ENCODE data around the gene FRMPD2.

DNA sequence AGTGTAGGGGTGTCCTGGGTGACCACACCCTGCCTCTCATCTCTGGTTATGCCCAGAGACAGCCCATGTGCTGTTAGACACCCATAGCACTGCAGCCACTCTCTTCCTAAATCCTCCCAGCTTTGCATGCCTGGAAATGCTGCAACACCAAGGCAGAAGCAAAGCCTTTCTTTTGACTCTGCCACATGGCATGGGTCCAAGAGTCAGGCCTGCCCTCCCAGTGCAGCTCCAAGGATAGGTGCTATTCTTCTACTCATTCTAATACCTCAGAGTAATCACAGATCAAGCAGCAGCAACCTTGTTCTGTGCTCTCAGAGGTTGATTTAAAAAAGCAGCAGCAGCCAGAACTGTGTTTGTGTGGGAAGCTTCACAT, 23.4 kb downstream of the FRMPD2 start:
- TF ChIP-seq, protein P1, sequence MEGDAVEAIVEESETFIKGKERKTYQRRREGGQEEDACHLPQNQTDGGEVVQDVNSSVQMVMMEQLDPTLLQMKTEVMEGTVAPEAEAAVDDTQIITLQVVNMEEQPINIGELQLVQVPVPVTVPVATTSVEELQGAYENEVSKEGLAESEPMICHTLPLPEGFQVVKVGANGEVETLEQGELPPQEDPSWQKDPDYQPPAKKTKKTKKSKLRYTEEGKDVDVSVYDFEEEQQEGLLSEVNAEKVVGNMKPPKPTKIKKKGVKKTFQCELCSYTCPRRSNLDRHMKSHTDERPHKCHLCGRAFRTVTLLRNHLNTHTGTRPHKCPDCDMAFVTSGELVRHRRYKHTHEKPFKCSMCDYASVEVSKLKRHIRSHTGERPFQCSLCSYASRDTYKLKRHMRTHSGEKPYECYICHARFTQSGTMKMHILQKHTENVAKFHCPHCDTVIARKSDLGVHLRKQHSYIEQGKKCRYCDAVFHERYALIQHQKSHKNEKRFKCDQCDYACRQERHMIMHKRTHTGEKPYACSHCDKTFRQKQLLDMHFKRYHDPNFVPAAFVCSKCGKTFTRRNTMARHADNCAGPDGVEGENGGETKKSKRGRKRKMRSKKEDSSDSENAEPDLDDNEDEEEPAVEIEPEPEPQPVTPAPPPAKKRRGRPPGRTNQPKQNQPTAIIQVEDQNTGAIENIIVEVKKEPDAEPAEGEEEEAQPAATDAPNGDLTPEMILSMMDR (conservative IDR thresholded peaks at IDR 0.05; ENCODE audit: low read depth in 2 of 2) = no peak
- TF ChIP-seq EZH2 (IDR thresholded peaks at IDR 0.05; ENCODE audit: low read depth, unreplicated experiment) (no peak), POLR2AphosphoS5 (IDR thresholded peaks at IDR 0.05; ENCODE audit: low read depth) (no peak), CREB1 (CRISPR knock-in tag; IDR thresholded peaks at IDR 0.05; ENCODE audit: low read depth) (no peak), STAT1 (IDR thresholded peaks at IDR 0.05; ENCODE audit: unreplicated experiment) (no peak), ZNF114 (CRISPR knock-in tag; IDR thresholded peaks at IDR 0.05) (no peak)
- TF ChIP-seq, protein P2, sequence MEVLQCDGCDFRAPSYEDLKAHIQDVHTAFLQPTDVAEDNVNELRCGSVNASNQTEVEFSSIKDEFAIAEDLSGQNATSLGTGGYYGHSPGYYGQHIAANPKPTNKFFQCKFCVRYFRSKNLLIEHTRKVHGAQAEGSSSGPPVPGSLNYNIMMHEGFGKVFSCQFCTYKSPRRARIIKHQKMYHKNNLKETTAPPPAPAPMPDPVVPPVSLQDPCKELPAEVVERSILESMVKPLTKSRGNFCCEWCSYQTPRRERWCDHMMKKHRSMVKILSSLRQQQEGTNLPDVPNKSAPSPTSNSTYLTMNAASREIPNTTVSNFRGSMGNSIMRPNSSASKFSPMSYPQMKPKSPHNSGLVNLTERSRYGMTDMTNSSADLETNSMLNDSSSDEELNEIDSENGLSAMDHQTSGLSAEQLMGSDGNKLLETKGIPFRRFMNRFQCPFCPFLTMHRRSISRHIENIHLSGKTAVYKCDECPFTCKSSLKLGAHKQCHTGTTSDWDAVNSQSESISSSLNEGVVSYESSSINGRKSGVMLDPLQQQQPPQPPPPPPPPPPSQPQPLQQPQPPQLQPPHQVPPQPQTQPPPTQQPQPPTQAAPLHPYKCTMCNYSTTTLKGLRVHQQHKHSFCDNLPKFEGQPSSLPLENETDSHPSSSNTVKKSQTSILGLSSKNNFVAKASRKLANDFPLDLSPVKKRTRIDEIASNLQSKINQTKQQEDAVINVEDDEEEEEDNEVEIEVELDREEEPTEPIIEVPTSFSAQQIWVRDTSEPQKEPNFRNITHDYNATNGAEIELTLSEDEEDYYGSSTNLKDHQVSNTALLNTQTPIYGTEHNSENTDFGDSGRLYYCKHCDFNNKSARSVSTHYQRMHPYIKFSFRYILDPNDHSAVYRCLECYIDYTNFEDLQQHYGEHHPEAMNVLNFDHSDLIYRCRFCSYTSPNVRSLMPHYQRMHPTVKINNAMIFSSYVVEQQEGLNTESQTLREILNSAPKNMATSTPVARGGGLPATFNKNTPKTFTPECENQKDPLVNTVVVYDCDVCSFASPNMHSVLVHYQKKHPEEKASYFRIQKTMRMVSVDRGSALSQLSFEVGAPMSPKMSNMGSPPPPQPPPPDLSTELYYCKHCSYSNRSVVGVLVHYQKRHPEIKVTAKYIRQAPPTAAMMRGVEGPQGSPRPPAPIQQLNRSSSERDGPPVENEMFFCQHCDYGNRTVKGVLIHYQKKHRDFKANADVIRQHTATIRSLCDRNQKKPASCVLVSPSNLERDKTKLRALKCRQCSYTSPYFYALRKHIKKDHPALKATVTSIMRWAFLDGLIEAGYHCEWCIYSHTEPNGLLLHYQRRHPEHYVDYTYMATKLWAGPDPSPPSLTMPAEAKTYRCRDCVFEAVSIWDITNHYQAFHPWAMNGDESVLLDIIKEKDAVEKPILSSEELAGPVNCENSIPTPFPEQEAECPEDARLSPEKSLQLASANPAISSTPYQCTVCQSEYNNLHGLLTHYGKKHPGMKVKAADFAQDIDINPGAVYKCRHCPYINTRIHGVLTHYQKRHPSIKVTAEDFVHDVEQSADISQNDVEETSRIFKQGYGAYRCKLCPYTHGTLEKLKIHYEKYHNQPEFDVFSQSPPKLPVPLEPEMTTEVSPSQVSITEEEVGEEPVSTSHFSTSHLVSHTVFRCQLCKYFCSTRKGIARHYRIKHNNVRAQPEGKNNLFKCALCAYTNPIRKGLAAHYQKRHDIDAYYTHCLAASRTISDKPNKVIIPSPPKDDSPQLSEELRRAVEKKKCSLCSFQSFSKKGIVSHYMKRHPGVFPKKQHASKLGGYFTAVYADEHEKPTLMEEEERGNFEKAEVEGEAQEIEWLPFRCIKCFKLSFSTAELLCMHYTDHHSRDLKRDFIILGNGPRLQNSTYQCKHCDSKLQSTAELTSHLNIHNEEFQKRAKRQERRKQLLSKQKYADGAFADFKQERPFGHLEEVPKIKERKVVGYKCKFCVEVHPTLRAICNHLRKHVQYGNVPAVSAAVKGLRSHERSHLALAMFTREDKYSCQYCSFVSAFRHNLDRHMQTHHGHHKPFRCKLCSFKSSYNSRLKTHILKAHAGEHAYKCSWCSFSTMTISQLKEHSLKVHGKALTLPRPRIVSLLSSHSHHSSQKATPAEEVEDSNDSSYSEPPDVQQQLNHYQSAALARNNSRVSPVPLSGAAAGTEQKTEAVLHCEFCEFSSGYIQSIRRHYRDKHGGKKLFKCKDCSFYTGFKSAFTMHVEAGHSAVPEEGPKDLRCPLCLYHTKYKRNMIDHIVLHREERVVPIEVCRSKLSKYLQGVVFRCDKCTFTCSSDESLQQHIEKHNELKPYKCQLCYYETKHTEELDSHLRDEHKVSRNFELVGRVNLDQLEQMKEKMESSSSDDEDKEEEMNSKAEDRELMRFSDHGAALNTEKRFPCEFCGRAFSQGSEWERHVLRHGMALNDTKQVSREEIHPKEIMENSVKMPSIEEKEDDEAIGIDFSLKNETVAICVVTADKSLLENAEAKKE (CRISPR knock-in tag; IDR thresholded peaks at IDR 0.05) = no peak
- TF ChIP-seq, protein P3, sequence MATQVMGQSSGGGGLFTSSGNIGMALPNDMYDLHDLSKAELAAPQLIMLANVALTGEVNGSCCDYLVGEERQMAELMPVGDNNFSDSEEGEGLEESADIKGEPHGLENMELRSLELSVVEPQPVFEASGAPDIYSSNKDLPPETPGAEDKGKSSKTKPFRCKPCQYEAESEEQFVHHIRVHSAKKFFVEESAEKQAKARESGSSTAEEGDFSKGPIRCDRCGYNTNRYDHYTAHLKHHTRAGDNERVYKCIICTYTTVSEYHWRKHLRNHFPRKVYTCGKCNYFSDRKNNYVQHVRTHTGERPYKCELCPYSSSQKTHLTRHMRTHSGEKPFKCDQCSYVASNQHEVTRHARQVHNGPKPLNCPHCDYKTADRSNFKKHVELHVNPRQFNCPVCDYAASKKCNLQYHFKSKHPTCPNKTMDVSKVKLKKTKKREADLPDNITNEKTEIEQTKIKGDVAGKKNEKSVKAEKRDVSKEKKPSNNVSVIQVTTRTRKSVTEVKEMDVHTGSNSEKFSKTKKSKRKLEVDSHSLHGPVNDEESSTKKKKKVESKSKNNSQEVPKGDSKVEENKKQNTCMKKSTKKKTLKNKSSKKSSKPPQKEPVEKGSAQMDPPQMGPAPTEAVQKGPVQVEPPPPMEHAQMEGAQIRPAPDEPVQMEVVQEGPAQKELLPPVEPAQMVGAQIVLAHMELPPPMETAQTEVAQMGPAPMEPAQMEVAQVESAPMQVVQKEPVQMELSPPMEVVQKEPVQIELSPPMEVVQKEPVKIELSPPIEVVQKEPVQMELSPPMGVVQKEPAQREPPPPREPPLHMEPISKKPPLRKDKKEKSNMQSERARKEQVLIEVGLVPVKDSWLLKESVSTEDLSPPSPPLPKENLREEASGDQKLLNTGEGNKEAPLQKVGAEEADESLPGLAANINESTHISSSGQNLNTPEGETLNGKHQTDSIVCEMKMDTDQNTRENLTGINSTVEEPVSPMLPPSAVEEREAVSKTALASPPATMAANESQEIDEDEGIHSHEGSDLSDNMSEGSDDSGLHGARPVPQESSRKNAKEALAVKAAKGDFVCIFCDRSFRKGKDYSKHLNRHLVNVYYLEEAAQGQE (IDR thresholded peaks at IDR 0.05; ENCODE audit: unreplicated experiment) = no peak

Measured in GM23338 (cell line).